Gastroesophageal sphincter (tissue), 3 donors: ENCODE results near the gene TMEM145.
A peak's percentile ranks its signal among the peaks of the same experiment; 100 is the strongest.

Source experiments
- CTCF ChIP-seq, 4 experiments: fragments of 200-600 bp in 2 of 4; fragments of 450-650 bp in 2 of 4; sonication (generic) in 1 of 4; IDR thresholded peaks; one replicate each; pipeline ENCODE4 v1.5.1; 2017 to 2019; ENCODE audit warnings: antibody characterized with exemption in 4 of 4, mild to moderate bottlenecking in 2 of 4, moderate library complexity in 2 of 4
- EP300 ChIP-seq: sonication (generic); formaldehyde crosslinking; IDR thresholded peaks from one replicate; pipeline ENCODE4 v1.6.1; 2017; ENCODE audit warnings: antibody characterized with exemption, mild to moderate bottlenecking
- POLR2AphosphoS5 ChIP-seq: sonication (generic); formaldehyde crosslinking; IDR thresholded peaks from one replicate; pipeline ENCODE4 v1.6.1; 2017; ENCODE audit warnings: antibody characterized with exemption

- peak in 1 of 4 experiments; percentile 18 for TF ChIP-seq CTCF (IDR thresholded peaks at IDR 0.05)
- TF ChIP-seq EP300 = no peak
- peak; percentile 60 for TF ChIP-seq POLR2AphosphoS5
These were observed 44.9 kb upstream of the TMEM145 start for GRCh38 chr19:42268142-42268703.
